ENCODE data around the gene SETD2.
"Not testable (repeated sequence)": the region's sequence is repeated elsewhere in the genome, so short reads cannot be mapped to it uniquely, and the experiment has no call there.

SETD2 gene

GRCh38 chr3:47164007-47164881, at the start of gene SETD2:
SETD2 (minus strand) TSS chr3:47164113; CDS start chr3:47163924, 189 bp downstream.
- TF ChIP-seq, protein P1, sequence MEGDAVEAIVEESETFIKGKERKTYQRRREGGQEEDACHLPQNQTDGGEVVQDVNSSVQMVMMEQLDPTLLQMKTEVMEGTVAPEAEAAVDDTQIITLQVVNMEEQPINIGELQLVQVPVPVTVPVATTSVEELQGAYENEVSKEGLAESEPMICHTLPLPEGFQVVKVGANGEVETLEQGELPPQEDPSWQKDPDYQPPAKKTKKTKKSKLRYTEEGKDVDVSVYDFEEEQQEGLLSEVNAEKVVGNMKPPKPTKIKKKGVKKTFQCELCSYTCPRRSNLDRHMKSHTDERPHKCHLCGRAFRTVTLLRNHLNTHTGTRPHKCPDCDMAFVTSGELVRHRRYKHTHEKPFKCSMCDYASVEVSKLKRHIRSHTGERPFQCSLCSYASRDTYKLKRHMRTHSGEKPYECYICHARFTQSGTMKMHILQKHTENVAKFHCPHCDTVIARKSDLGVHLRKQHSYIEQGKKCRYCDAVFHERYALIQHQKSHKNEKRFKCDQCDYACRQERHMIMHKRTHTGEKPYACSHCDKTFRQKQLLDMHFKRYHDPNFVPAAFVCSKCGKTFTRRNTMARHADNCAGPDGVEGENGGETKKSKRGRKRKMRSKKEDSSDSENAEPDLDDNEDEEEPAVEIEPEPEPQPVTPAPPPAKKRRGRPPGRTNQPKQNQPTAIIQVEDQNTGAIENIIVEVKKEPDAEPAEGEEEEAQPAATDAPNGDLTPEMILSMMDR (IDR thresholded peaks at IDR 0.05; ENCODE audit: control insufficient read depth, extremely low read depth, insufficient read depth), result peak; percentile 45
- H3K4me3 ChIP-seq (ENCODE audit: low read depth, low read length), result peak within 1 kb of the TSS; percentile 86
- DNase-seq (ENCODE audit: low read depth), result peak; percentile 79

GRCh38 chr3:47210863-47211405, 47.0 kb upstream of the SETD2 start:
- no peak overlapping the region for H3K4me3 ChIP-seq (ENCODE audit: low read depth, low read length)
- TF ChIP-seq, protein P1 (IDR thresholded peaks at IDR 0.05; ENCODE audit: control insufficient read depth, extremely low read depth, insufficient read depth), result no peak
- no peak for DNase-seq (ENCODE audit: low read depth)

DNA sequence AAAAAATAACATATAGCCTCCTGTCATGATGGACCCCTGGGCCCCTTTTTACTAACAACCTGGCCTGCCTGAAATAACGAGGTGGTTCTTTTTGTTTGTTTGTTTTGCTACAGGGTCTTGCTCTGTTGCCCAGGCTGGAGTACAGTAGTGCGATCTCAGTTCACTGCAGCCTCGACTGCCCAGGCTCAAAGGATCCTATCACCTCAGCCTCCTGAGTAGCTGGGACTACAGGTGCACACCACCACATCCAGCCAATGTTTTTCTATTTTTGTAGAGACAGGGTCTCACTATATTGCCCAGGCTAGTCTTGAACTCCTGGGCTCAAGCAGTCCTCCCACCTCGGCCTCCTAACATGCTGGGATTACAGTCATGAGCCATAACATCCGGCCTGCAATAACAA, 42.1 kb upstream of the SETD2 start:
- not testable (repeated sequence) for DNase-seq (ENCODE audit: low read depth); H3K4me3 ChIP-seq (ENCODE audit: low read depth, low read length)

- no peak for DNase-seq (ENCODE audit: low read depth)
- no peak overlapping the region for H3K4me3 ChIP-seq (ENCODE audit: low read depth, low read length)
- TF ChIP-seq, protein P1 (IDR thresholded peaks at IDR 0.05; ENCODE audit: control insufficient read depth, extremely low read depth, insufficient read depth), result no peak
Measured at GRCh38 chr3:47204875-47205274, 41.0 kb upstream of the SETD2 start.

GRCh38 chr3:47202542-47202941, 38.6 kb upstream of the SETD2 start:
- TF ChIP-seq, protein P1 (IDR thresholded peaks at IDR 0.05; ENCODE audit: control insufficient read depth, extremely low read depth, insufficient read depth), result no peak
- no peak for DNase-seq (ENCODE audit: low read depth)
- no peak overlapping the region for H3K4me3 ChIP-seq (ENCODE audit: low read depth, low read length)

DNA sequence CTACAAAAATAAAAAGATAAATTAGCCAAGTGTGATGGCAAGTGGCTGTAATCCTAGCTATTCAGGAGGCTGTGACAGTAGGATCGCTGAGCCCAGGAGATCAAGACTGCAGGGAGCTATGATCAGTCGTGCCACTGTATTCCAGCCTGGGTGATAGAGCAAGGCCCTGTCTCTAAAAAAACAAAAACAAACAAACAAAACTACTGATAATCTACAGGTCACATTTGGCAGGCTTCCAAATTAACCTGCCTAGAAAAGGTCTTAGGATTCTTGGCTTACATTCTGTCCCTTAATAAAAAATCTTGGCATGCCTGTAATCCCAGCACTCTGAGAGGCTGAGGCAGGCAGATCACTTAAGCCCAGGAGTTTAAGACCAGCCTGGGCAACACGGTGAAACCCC, 33.4 kb upstream of the SETD2 start:
- H3K4me3 ChIP-seq (ENCODE audit: low read depth, low read length), result no peak overlapping the region
- DNase-seq (ENCODE audit: low read depth), result peak; percentile 67
- TF ChIP-seq, protein P1 (IDR thresholded peaks at IDR 0.05; ENCODE audit: control insufficient read depth, extremely low read depth, insufficient read depth), result no peak

DNA sequence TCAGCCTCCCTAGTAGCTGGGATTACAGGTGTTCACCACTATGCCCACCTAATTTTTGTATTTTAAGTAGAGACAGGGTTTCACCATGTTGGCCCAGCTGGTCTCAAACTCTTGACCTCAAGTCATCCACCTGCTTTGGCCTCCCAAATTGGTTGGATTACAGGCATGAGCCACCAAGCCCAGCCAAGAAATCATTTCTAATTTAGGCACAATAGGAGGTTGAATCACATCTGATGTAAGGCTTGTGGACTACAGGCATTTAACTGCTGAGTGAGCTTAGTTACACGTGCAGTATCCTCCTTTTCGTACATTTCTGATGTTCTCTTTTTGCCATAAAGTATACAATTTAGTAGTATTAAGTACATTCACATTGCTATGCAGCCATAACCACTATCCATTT, 31.1 kb upstream of the SETD2 start:
- TF ChIP-seq, protein P1 (IDR thresholded peaks at IDR 0.05; ENCODE audit: control insufficient read depth, extremely low read depth, insufficient read depth), result no peak
- no peak for DNase-seq (ENCODE audit: low read depth)
- H3K4me3 ChIP-seq (ENCODE audit: low read depth, low read length), result no peak overlapping the region
